ENCODE results near the gene ERP44. TPM values are rescaled to one million over a fixed set of nuclear protein-coding genes. Genes with fewer than 3 reads are reported as not detected.

ERP44 gene
- total RNA-seq, 6 experiments from 2014 or later: 16.8 to 21.4 (median 18.5) TPM

- intact Hi-C loops (cut with DNase I): no loop called here
- TF ChIP-seq POLR2A (IDR thresholded peaks at IDR 0.05) (no peak), CTCF (IDR thresholded peaks at IDR 0.05) (no peak)
Measured at GRCh38 chr9:99977033-99977792, 121.6 kb downstream of the ERP44 start.

GRCh38 chr9:99973455-99973854, 125.3 kb downstream of the ERP44 start:
- H3K4me1 ChIP-seq: no peaks in the 10 kb centered on the region
- H3K4me3 ChIP-seq: no peak overlapping the region
- H3K9me3 ChIP-seq: no peaks in the 10 kb centered on the region
- intact Hi-C loops (cut with DNase I): no loop called here
- DNase-seq (no peak), ATAC-seq (no peak)
- H3K27me3 ChIP-seq: no peaks in the 10 kb centered on the region
- 100% methylated on average over 3 of the region's 3 CpGs for WGBS (ENCODE audit: insufficient coverage, low coverage, low lambda C conversion rate, missing lambda C conversion rate)
- TF ChIP-seq POLR2A (IDR thresholded peaks at IDR 0.05): no peak
- no peak for TF ChIP-seq CTCF (IDR thresholded peaks at IDR 0.05)
- peaks cover 0 to 10% (median 2%) of the 10 kb centered on the region in 4 donors for H3K36me3 ChIP-seq
- no peak overlapping the region for H3K27ac ChIP-seq

More at GRCh38 chr9:99977033-99977792, 121.6 kb downstream of the ERP44 start:
- peaks cover 0 to 4% (median 0%) of the 10 kb centered on the region in 4 donors for H3K36me3 ChIP-seq
- no peaks in the 10 kb centered on the region for H3K9me3 ChIP-seq
- H3K4me3 ChIP-seq: no peak overlapping the region
- WGBS (ENCODE audit: insufficient coverage, low coverage, low lambda C conversion rate, missing lambda C conversion rate): 87% methylated on average over 3 of the region's 3 CpGs
- H3K27me3 ChIP-seq: no peaks in the 10 kb centered on the region
- no peaks in the 10 kb centered on the region for H3K4me1 ChIP-seq
- DNase-seq: no peak
- ATAC-seq: no peak
- no peak overlapping the region for H3K27ac ChIP-seq

- Histone ChIP-seq H3K9me3 (no peaks in the 10 kb centered on the region), H3K27me3 (no peaks in the 10 kb centered on the region), H3K4me1 (no peaks in the 10 kb centered on the region), H3K4me3 (no peak overlapping the region), H3K27ac (no peak overlapping the region), H3K36me3 (peaks cover 0 to 10% (median 2%) of the 10 kb centered on the region in 4 donors)
- no peak for ATAC-seq
- no peak for DNase-seq
- intact Hi-C loops (cut with DNase I): no loop called here
- TF ChIP-seq CTCF (IDR thresholded peaks at IDR 0.05) (no peak), POLR2A (IDR thresholded peaks at IDR 0.05) (no peak)
Measured at GRCh38 chr9:99971410-99971809, 127.4 kb downstream of the ERP44 start.

- no peak overlapping the region for H3K4me3 ChIP-seq
- no peaks in the 10 kb centered on the region for H3K9me3 ChIP-seq
- no peak for ATAC-seq
- peaks cover 0 to 10% (median 2%) of the 10 kb centered on the region in 4 donors for H3K36me3 ChIP-seq
- DNase-seq: no peak
- no peaks in the 10 kb centered on the region for H3K4me1 ChIP-seq
- no peak overlapping the region for H3K27ac ChIP-seq
- intact Hi-C loops (cut with DNase I): no loop called here
- no peaks in the 10 kb centered on the region for H3K27me3 ChIP-seq
- no peak for TF ChIP-seq CTCF (IDR thresholded peaks at IDR 0.05)
- no peak for TF ChIP-seq POLR2A (IDR thresholded peaks at IDR 0.05)
- 100% methylated on average over 2 of the region's 2 CpGs for WGBS (ENCODE audit: insufficient coverage, low coverage, low lambda C conversion rate, missing lambda C conversion rate)
Measured at GRCh38 chr9:99970481-99970880, 128.3 kb downstream of the ERP44 start.

Measured in right lobe of liver (tissue), 6 donors.